Kidney (tissue), 14 donors: ENCODE measurements around the gene CCDC175. TPM values are rescaled to one million over a fixed set of nuclear protein-coding genes. Genes with fewer than 3 reads are reported as not detected.

Source experiments
- DNase-seq, 5 donors: peaks; one replicate each; pipeline ENCODE4 v3.0.0-alpha.2; 2013 to 2020
- FAIRE-seq: peaks from 2 replicates; lab custom pipeline; 2012; peaks lifted over from hg19 to GRCh38; lab: Jason Lieb, UNC
- H3K27ac ChIP-seq, 2 donors: one replicate each; pipeline ENCODE4 v1.7.0; 2013; ENCODE audit warnings: low read depth in 2 of 2, low read length in 2 of 2, inconsistent platforms in 1 of 2
- H3K27me3 ChIP-seq: one replicate; pipeline ENCODE4 v1.7.1; 2013; ENCODE audit warnings: low read length, inconsistent platforms; ENCODE audit not compliant: control insufficient read depth, insufficient read depth
- H3K36me3 ChIP-seq, 3 donors: one replicate each; pipeline versions ENCODE4 v1.7.0 to v1.7.1; 2013; ENCODE audit warnings: low read length in 3 of 3, control low read depth in 1 of 3, inconsistent platforms in 1 of 3; ENCODE audit not compliant: insufficient read depth in 3 of 3, control insufficient read depth in 2 of 3
- H3K4me1 ChIP-seq, 3 donors: one replicate each; pipeline versions ENCODE4 v1.7.0 to v1.7.1; 2013; ENCODE audit warnings: low read length in 3 of 3, inconsistent platforms in 1 of 3, low read depth in 1 of 3; ENCODE audit not compliant: control insufficient read depth in 2 of 3, insufficient read depth in 2 of 3
- H3K4me3 ChIP-seq, 3 donors: one replicate each; pipeline versions ENCODE4 v1.7.0 to v1.8.1; 2013; ENCODE audit warnings: low read length in 3 of 3, control low read depth in 1 of 3, inconsistent platforms in 1 of 3
- H3K9ac ChIP-seq, 3 donors: one replicate each; pipeline versions ENCODE4 v1.7.0 to v1.7.1; 2013; ENCODE audit warnings: low read length in 3 of 3, control low read depth in 1 of 3, inconsistent platforms in 1 of 3
- H3K9me3 ChIP-seq, 3 donors: one replicate each; pipeline versions ENCODE4 v1.7.0 to v1.7.1; 2013; ENCODE audit warnings: low read length in 3 of 3, control low read depth in 1 of 3, inconsistent platforms in 1 of 3; ENCODE audit not compliant: control insufficient read depth in 2 of 3, insufficient read depth in 1 of 3
- CTCF ChIP-seq: IDR thresholded peaks from 3 replicates; pipeline ENCODE4 v1.5.1; 2012; ENCODE audit warnings: mild to moderate bottlenecking, moderate library complexity, borderline replicate concordance; ENCODE audit not compliant: insufficient read depth; ENCODE audit errors: extremely low read depth
- intact Hi-C: fragments of 100-400 bp; cut with DNase I; formaldehyde crosslinking; loops from one replicate; pipeline ENCODE4 v1.11.1; 2022
- polyA plus RNA-seq: library from polyadenylated mRNA; stranded (reverse); fragments of 350-450 nt; fragmentation: Illumina TruSeq; extraction: RNeasy Lipid Tissue Mini Kit (QIAGEN cat#74804); gene quantifications from one replicate; pipeline ENCODE4 v1.2.3, GENCODE V29; 2014; ENCODE audit warnings: low read depth, low replicate concordance; ENCODE audit not compliant: insufficient read depth
- total RNA-seq: library from RNA; stranded (reverse); fragmentation: NEBNext Ultra II Directional; extraction: Animal tissue kit (Norgen Biotek cat#: 25700); gene quantifications from one replicate; pipeline ENCODE4 v1.2.1, GENCODE V29; 2021
- donor health status: control.
- donor health status: control.
- donor health status: control.
- donor health status: control.
- donor health status: control.
- donor health status: DM: yes; HTN: yes; CAD: no.
- donor health status: Normal renal cell carcinoma (clear cell type).

The CCDC175 gene
- total and polyA plus RNA-seq, 2 donors from 2014 or later, result not detected

GRCh38 chr14:59481871-59482540 is 94.6 kb downstream of the CCDC175 start:
- peak overlapping the region in 2 of 3 donors; percentile 84 to 94 for H3K4me3 ChIP-seq
- H3K27ac ChIP-seq, result peak overlapping the region; percentile 75 to 97
- DNase-seq, result no peak
- TF ChIP-seq CTCF, result no peak
- intact Hi-C loops, result no loop called here
- no peak for FAIRE-seq
- peak overlapping the region in 2 of 3 donors; percentile 34 to 84 for H3K9ac ChIP-seq
- no peaks in the 10 kb centered on the region for H3K9me3 ChIP-seq
- no peaks in the 10 kb centered on the region for H3K27me3 ChIP-seq
- peaks cover 0 to 25% (median 18%) of the 10 kb centered on the region in 3 donors for H3K4me1 ChIP-seq
- peaks cover 0 to 5% (median 0%) of the 10 kb centered on the region in 3 donors for H3K36me3 ChIP-seq

GRCh38 chr14:59481407-59481806 is 95.2 kb downstream of the CCDC175 start:
- no peak for TF ChIP-seq CTCF
- Histone ChIP-seq H3K9ac (peak overlapping the region in 1 of 3 donors; percentile 34), H3K27ac (peak overlapping the region; percentile 13 to 97), H3K27me3 (no peaks in the 10 kb centered on the region), H3K9me3 (no peaks in the 10 kb centered on the region), H3K4me3 (peak overlapping the region in 2 of 3 donors; percentile 84 to 94), H3K4me1 (peaks cover 0 to 24% (median 18%) of the 10 kb centered on the region in 3 donors), H3K36me3 (peaks cover 0 to 8% (median 0%) of the 10 kb centered on the region in 3 donors)
- FAIRE-seq (no peak), DNase-seq (no peak)
- intact Hi-C loops, result no loop called here

GRCh38 chr14:59480166-59480565 is 96.4 kb downstream of the CCDC175 start:
- Histone ChIP-seq H3K27me3 (no peaks in the 10 kb centered on the region), H3K4me1 (peaks cover 0 to 18% (median 11%) of the 10 kb centered on the region in 3 donors), H3K4me3 (peak overlapping the region in 2 of 3 donors; percentile 2 to 84), H3K9me3 (no peaks in the 10 kb centered on the region), H3K27ac (no peak overlapping the region), H3K36me3 (peaks cover 0 to 15% (median 7%) of the 10 kb centered on the region in 3 donors), H3K9ac (no peak overlapping the region)
- TF ChIP-seq CTCF, result no peak
- intact Hi-C loops, result no loop called here
- no peak for DNase-seq
- no peak for FAIRE-seq
